GM19452 (cell line): ENCODE results near the gene FAM200B.

Experiments
- ATAC-seq: cut with Tn5 transposase; IDR thresholded peaks from one replicate; pipeline ENCODE4 v1.9.1; 2021; ENCODE audit not compliant: unreplicated experiment

The FAM200B gene

GRCh38 chr4:15695240-15695699 is 13.6 kb downstream of the FAM200B start:
- ATAC-seq: no peak

GRCh38 chr4:15695729-15696128 is 14.1 kb downstream of the FAM200B start:
- no peak for ATAC-seq

GRCh38 chr4:15696866-15697265 is 15.2 kb downstream of the FAM200B start:
- no peak for ATAC-seq

GRCh38 chr4:15702941-15703403 is 21.3 kb downstream of the FAM200B start, which contains the start of gene BST1:
TSS of gene BST1 (plus strand) at chr4:15703065. CDS start at chr4:15703145, 80 bp downstream.
- peak; percentile 61 for ATAC-seq

GRCh38 chr4:15703439-15703838 is 21.8 kb downstream of the FAM200B start:
- no peak for ATAC-seq

GRCh38 chr4:15704129-15704528 is 22.5 kb downstream of the FAM200B start:
- ATAC-seq: no peak

- ATAC-seq: no peak
Observed at GRCh38 chr4:15706646-15707362, 25.2 kb downstream of the FAM200B start.

- no peak for ATAC-seq
Observed at GRCh38 chr4:15707363-15707715, 25.7 kb downstream of the FAM200B start.

GRCh38 chr4:15711762-15712161 is 30.1 kb downstream of the FAM200B start:
- no peak for ATAC-seq

- no peak for ATAC-seq
Observed at GRCh38 chr4:15712214-15712613, 30.6 kb downstream of the FAM200B start.

GRCh38 chr4:15714141-15714540 is 32.5 kb downstream of the FAM200B start:
- ATAC-seq: no peak

- ATAC-seq: no peak
Observed at GRCh38 chr4:15714646-15715435, 33.2 kb downstream of the FAM200B start.

GRCh38 chr4:15716115-15716514 is 34.5 kb downstream of the FAM200B start:
- no peak for ATAC-seq

- no peak for ATAC-seq
Observed at GRCh38 chr4:15717086-15717485, 35.5 kb downstream of the FAM200B start.

GRCh38 chr4:15717657-15718416 is 36.2 kb downstream of the FAM200B start:
- ATAC-seq: no peak

- no peak for ATAC-seq
Observed at GRCh38 chr4:15718465-15718864, 36.8 kb downstream of the FAM200B start.

GRCh38 chr4:15718959-15719358 is 37.3 kb downstream of the FAM200B start:
- no peak for ATAC-seq

- ATAC-seq: no peak
Observed at GRCh38 chr4:15719506-15719905, 37.9 kb downstream of the FAM200B start.

GRCh38 chr4:15720851-15721250 is 39.2 kb downstream of the FAM200B start:
- ATAC-seq: no peak

GRCh38 chr4:15725608-15726007 is 44.0 kb downstream of the FAM200B start:
- ATAC-seq: no peak

GRCh38 chr4:15729910-15730533 is 48.4 kb downstream of the FAM200B start:
- peak; percentile 57 for ATAC-seq
